ENCODE data around the gene TNS4. TPM values are rescaled to one million over a fixed set of nuclear protein-coding genes. Genes with fewer than 3 reads are reported as not detected.
A peak's percentile ranks its signal among the peaks of the same experiment; 100 is the strongest.

TNS4 gene
- total and polyA plus RNA-seq, 5 experiments from 2014 or later = not detected

GRCh38 chr17:40541873-40542557 is 40.6 kb upstream of the TNS4 start:
- H3K4me3 Mint-ChIP-seq = peak overlapping the region; percentile 60 to 91 (median 85)
- peaks cover 0 to 2% (median 0%) of the 10 kb centered on the region in 5 donors for H3K27me3 Mint-ChIP-seq
- ATAC-seq (no peak), DNase-seq (peak in 1 of 10 donors; percentile 16)
- POLR2A ChIA-PET = interaction anchor here (0.7 to 37.3 kb wide), 11 partner anchors 9 to 231 kb away, joined by 3 to 2269 read pairs (median 4); partner anchors contain the start of genes CCR7 and TOP2A
- H3K36me3 Mint-ChIP-seq = no peaks in the 10 kb centered on the region
- H3K4me1 Mint-ChIP-seq = peaks cover 50 to 93% (median 87%) of the 10 kb centered on the region in 4 donors
- H3K9me3 Mint-ChIP-seq = no peaks in the 10 kb centered on the region
- peak overlapping the region; percentile 90 to 99 (median 96) for H3K27ac Mint-ChIP-seq

DNA sequence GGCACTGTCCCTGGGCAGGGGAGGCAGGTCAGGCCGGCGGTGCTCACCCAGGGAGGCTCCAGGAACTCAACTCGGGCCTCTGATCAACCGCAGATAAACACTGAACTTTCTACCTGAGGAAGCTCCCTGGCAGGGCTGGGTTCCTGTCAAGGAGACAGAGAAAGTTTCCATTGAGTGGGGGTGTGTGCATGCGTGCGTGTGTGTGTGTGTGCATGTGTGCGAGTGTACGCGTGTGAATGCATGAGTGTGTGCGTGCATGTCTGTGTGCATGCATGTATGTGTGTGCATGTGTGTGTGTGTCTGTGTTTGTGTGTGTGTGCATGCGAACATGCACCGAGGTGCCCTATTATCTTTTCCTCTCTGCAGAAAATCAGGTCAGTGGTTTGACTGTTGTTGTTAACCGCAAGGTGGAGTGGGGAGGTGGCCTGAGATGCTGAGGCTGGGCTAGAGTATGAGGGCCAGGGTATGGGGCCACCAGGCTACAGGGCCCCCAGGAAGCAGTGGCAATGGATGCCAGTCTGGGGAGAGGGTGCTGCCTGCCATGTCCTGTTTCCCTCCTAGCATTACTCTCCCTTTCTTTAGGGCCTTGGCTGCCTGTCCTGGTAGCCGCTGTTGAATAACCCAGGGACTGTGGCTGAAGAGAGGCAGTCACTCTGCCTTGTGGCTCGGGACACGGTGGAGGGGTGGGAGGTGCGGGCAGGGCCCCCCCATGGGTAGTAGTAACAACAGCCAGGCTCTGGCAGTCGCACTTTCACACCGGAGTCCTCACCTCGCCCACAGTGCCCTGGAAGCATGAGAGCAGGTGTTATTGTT is 39.8 kb upstream of the TNS4 start:
- peak overlapping the region; percentile 90 to 99 (median 96) for H3K27ac Mint-ChIP-seq

DNA sequence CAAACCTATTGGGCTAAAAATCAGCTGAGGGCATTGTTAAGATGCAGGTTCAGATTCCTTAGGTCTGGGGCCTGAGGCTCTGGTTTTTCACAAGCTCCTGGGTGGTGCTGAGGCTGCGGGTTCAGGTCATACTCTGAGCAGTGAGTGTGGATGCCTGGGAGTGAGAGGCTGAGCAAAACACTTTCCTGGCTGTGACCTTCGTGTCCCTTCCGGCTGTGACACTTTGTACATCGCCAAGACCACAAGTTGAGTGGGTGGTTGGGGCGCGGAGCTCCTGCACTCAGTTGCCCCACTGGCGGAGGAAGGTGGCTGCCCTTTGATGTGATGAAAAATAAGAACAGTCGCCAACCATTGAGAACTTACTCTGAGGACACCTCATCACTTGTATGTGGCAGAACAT is 39.0 kb upstream of the TNS4 start:
- Mint-ChIP-seq H3K27me3 (peaks cover 0 to 2% (median 0%) of the 10 kb centered on the region in 5 donors), H3K9me3 (no peaks in the 10 kb centered on the region), H3K4me3 (peak overlapping the region; percentile 60 to 91 (median 85)), H3K36me3 (no peaks in the 10 kb centered on the region), H3K4me1 (peaks cover 50 to 92% (median 87%) of the 10 kb centered on the region in 4 donors), H3K27ac (peak overlapping the region; percentile 90 to 99 (median 96))
- DNase-seq (peak in 8 of 10 donors; percentile 48 to 81 (median 62)), ATAC-seq (peak; percentile 57 to 61)
- POLR2A ChIA-PET = interaction anchor here (0.6 to 37.3 kb wide), 19 partner anchors 8 to 1138 kb away, joined by 3 to 2269 read pairs (median 5); partner anchors contain the start of genes CCR7, SMARCE1 and TOP2A

More for the DNA sequence above, 39.8 kb upstream of the TNS4 start:
- Mint-ChIP-seq H3K4me3 (peak overlapping the region; percentile 60 to 91 (median 85)), H3K36me3 (no peaks in the 10 kb centered on the region), H3K4me1 (peaks cover 51 to 93% (median 87%) of the 10 kb centered on the region in 4 donors), H3K27me3 (peaks cover 0 to 2% (median 0%) of the 10 kb centered on the region in 5 donors), H3K9me3 (no peaks in the 10 kb centered on the region)
- DNase-seq (peak; percentile 47 to 91 (median 71)), ATAC-seq (peak; percentile 60 to 68)
- POLR2A ChIA-PET = interaction anchor here (0.6 to 37.3 kb wide), 25 partner anchors 8 to 1138 kb away, joined by 3 to 2269 read pairs (median 4); partner anchors contain the start of genes CCR7, SMARCE1 and TOP2A

DNA sequence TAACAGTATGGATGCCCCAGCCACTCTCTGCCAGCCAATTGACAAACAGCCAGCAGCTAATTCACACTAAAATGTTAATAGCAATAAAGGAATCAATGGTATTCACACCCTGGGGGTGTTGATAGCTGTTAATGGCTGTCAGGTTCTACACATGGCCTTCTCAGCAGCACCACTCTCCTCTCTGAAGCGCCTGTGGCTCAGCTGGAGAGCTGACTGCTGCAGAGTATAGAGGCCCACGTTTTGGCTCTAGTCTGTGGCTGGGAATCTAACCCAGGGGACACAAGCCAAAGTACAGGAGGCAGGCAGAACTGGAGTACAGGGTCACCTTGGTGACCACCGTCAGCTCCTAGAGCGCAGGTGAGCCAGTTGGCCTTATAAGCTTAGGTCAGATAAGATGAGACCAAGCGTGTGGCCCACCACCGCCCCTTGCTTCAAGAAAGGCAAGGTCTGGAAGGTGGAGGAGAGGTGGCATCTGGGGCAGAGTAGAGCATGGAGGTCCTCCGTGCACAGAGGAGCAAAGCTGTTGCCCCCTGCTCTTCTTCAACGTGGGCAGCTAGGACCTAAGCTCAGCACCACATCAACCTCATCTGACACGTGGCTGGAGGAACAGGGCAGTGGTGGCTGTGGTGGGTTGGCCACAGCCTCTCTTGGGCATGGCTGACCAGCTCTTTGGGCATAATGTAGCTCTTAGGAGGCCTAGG is 38.4 kb upstream of the TNS4 start:
- ATAC-seq = peak in 1 of 2 donors; percentile 1
- POLR2A ChIA-PET = interaction anchor here (0.6 to 37.3 kb wide), 17 partner anchors 8 to 1139 kb away, joined by 3 to 2269 read pairs (median 6); partner anchors contain the start of genes CCR7, SMARCE1 and TOP2A
- Mint-ChIP-seq H3K36me3 (no peaks in the 10 kb centered on the region), H3K4me3 (peak overlapping the region; percentile 60 to 91 (median 85)), H3K9me3 (no peaks in the 10 kb centered on the region), H3K27me3 (peaks cover 0 to 2% (median 0%) of the 10 kb centered on the region in 5 donors), H3K4me1 (peaks cover 49 to 93% (median 86%) of the 10 kb centered on the region in 4 donors), H3K27ac (peak overlapping the region; percentile 90 to 99 (median 96))
- peak in 1 of 10 donors; percentile 57 for DNase-seq

DNA sequence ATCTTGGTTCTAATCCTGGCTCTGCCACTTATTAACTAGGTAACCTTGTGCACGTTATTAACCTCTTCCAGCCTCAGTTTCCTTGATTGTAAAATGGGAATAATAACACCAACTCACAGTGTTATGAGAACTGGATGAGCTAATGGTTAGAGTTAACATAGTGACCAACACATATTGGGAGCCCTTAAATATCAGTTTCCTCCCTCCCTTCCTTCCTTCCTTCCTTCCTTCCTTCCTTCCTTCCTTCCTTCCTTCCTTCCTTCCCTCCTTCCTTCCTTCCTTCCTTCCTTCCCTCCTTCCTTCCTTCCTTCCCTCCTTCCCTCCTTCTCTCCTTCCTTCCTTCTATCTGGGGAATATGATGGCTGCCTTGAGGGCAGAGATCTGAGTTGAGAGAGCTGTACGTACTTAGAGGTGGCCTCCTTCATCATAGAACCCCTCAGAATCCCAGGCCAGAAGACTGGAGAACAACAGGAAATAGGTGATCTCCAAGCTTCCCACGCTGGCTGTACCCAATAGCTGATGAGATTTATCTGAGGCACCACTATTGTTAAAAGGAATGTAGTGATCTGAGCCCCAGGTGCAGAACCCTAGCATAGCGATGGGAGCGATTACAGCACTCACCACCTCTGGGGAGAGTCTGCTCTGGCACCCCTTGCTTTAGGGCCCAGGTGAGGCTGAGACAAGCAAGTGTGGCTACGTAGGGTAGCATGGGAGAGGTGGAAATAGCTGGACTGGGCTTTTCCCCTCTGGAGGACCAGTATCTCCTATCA is 37.7 kb upstream of the TNS4 start:
- Mint-ChIP-seq H3K36me3 (no peaks in the 10 kb centered on the region), H3K9me3 (no peaks in the 10 kb centered on the region), H3K4me3 (peak overlapping the region in 7 of 10 donors; percentile 12 to 91 (median 84)), H3K4me1 (peaks cover 52 to 96% (median 91%) of the 10 kb centered on the region in 4 donors), H3K27ac (peak overlapping the region; percentile 84 to 99 (median 94)), H3K27me3 (peaks cover 0 to 2% (median 0%) of the 10 kb centered on the region in 5 donors)
- POLR2A ChIA-PET = interaction anchor here (0.6 to 37.3 kb wide), 11 partner anchors 19 to 1120 kb away, joined by 3 to 2269 read pairs (median 8); partner anchors contain the start of genes CCR7, SMARCE1 and TOP2A
- no peak for ATAC-seq
- no peak for DNase-seq

DNA sequence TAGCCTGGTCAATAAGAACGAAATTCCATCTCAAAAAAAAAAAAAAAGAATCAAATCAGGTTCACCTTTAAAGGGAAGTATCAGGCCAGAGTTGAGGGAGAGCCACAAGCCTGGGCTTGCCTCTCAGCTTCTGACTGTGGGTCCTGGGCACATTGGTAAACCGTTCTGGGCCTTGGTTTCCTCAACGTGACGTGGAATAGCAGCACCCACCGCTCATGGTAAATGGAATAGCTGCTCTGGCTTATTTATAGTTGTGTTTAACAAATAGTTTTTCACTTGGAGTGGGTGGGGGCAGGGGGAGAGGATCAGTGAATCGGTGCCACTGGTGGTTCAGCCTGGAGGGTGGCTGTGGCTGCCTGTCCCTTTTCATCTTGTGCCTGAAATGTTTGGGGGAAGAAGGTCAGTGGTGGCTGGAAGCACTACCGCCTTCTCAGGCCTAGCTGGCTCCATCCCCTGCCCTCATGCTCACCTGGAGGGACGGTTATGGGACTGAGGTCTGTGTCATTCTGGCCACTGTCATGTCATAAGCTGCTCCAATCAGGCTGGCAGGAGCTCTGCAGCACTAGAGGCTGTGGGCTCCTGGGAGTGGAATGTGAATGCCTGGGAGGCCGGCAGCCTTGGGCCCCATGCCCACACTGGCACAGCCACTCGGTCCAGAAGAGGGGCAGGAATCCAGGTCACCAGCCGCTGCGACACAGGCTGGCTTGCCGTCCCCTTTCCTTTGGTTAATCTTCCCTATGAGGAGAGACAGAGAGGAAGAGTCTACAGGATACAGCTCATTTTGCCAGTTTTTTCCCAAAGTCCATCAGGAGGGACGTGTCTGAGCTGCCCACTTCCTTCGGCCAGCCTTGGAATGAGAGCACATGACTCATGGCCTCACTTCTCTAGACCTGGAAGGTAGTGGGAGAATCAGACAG is 36.9 kb upstream of the TNS4 start:
- DNase-seq = no peak
- Mint-ChIP-seq H3K4me1 (peaks cover 60 to 96% (median 94%) of the 10 kb centered on the region in 4 donors), H3K27me3 (peaks cover 0 to 4% (median 0%) of the 10 kb centered on the region in 5 donors), H3K4me3 (peak overlapping the region in 3 of 10 donors; percentile 14 to 54 (median 49)), H3K27ac (peak overlapping the region; percentile 43 to 98 (median 88)), H3K9me3 (peaks cover 0 to 3% (median 0%) of the 10 kb centered on the region in 9 donors), H3K36me3 (peaks cover 0 to 3% (median 0%) of the 10 kb centered on the region in 3 donors)
- ATAC-seq = no peak
- POLR2A ChIA-PET = interaction anchor here (0.7 to 37.3 kb wide), 12 partner anchors 18 to 1121 kb away, joined by 3 to 2269 read pairs (median 4); partner anchors contain the start of genes CCR7 and TOP2A

GRCh38 chr17:40536295-40537171 is 35.1 kb upstream of the TNS4 start:
- POLR2A ChIA-PET = interaction anchor here (0.6 to 37.3 kb wide), 9 partner anchors 22 to 119 kb away, joined by 3 to 2269 read pairs (median 5); partner anchors contain the start of genes CCR7 and TOP2A
- no peak for DNase-seq
- Mint-ChIP-seq H3K9me3 (peaks cover 0 to 5% (median 0%) of the 10 kb centered on the region in 9 donors), H3K4me3 (peak overlapping the region in 9 of 10 donors; percentile 11 to 60 (median 50)), H3K36me3 (peaks cover 0 to 3% (median 0%) of the 10 kb centered on the region in 3 donors), H3K4me1 (peaks cover 59 to 96% (median 94%) of the 10 kb centered on the region in 4 donors), H3K27me3 (peaks cover 0 to 3% (median 0%) of the 10 kb centered on the region in 5 donors), H3K27ac (peak overlapping the region; percentile 34 to 98 (median 92))
- no peak for ATAC-seq

- ATAC-seq (no peak), DNase-seq (no peak)
- Mint-ChIP-seq H3K4me3 (peak overlapping the region in 7 of 10 donors; percentile 7 to 52 (median 39)), H3K4me1 (peaks cover 56 to 96% (median 94%) of the 10 kb centered on the region in 4 donors), H3K27me3 (peaks cover 0 to 3% (median 0%) of the 10 kb centered on the region in 5 donors), H3K36me3 (peaks cover 0 to 3% (median 0%) of the 10 kb centered on the region in 3 donors), H3K9me3 (peaks cover 0 to 5% (median 0%) of the 10 kb centered on the region in 9 donors), H3K27ac (peak overlapping the region; percentile 34 to 98 (median 92))
- POLR2A ChIA-PET = interaction anchor here (1.1 to 37.3 kb wide), 4 partner anchors 22 to 118 kb away, joined by 4 to 2269 read pairs (median 647); partner anchors contain the start of genes CCR7 and TOP2A
Measured at GRCh38 chr17:40535924-40536294, 34.5 kb upstream of the TNS4 start.

- DNase-seq = no peak
- H3K9me3 Mint-ChIP-seq = peaks cover 0 to 5% (median 0%) of the 10 kb centered on the region in 9 donors
- H3K36me3 Mint-ChIP-seq = peaks cover 0 to 3% (median 0%) of the 10 kb centered on the region in 3 donors
- H3K4me3 Mint-ChIP-seq = peak overlapping the region in 1 of 10 donors; percentile 46
- peaks cover 0 to 3% (median 0%) of the 10 kb centered on the region in 5 donors for H3K27me3 Mint-ChIP-seq
- POLR2A ChIA-PET = interaction anchor here (0.6 to 37.3 kb wide), 7 partner anchors 21 to 1716 kb away, joined by 4 to 2269 read pairs (median 5); partner anchors contain the start of genes CCR7 and TOP2A
- H3K27ac Mint-ChIP-seq = peak overlapping the region; percentile 80 to 99 (median 95)
- peaks cover 56 to 96% (median 94%) of the 10 kb centered on the region in 4 donors for H3K4me1 Mint-ChIP-seq
- no peak for ATAC-seq
Measured at GRCh38 chr17:40535438-40535837, 34.0 kb upstream of the TNS4 start.

All from naive thymus-derived CD8-positive, alpha-beta T cell (primary cell).